ENCODE measurements around the gene LATS2. TPM values are rescaled to one million over a fixed set of nuclear protein-coding genes. Genes with fewer than 3 reads are reported as not detected.
"Not testable (repeated sequence)": the region's sequence is repeated elsewhere in the genome, so short reads cannot be mapped to it uniquely, and the experiment has no call there.

Gene LATS2
- total RNA-seq, 1 donor from 2014 or later: 29.8 TPM

- Mint-ChIP-seq H3K4me3 (ENCODE audit: unreplicated experiment) (no peak overlapping the region), H3K27ac (ENCODE audit: unreplicated experiment) (no peak overlapping the region), H3K4me1 (ENCODE audit: unreplicated experiment) (peaks cover 3% of the 10 kb centered on the region), H3K36me3 (ENCODE audit: low read depth, unreplicated experiment) (no peaks in the 10 kb centered on the region), H3K9me3 (ENCODE audit: unreplicated experiment) (no peaks in the 10 kb centered on the region), H3K27me3 (ENCODE audit: unreplicated experiment) (peaks cover 3% of the 10 kb centered on the region)
- DNase-seq (ENCODE audit: low spot score): no peak
- TF ChIP-seq, protein P1, sequence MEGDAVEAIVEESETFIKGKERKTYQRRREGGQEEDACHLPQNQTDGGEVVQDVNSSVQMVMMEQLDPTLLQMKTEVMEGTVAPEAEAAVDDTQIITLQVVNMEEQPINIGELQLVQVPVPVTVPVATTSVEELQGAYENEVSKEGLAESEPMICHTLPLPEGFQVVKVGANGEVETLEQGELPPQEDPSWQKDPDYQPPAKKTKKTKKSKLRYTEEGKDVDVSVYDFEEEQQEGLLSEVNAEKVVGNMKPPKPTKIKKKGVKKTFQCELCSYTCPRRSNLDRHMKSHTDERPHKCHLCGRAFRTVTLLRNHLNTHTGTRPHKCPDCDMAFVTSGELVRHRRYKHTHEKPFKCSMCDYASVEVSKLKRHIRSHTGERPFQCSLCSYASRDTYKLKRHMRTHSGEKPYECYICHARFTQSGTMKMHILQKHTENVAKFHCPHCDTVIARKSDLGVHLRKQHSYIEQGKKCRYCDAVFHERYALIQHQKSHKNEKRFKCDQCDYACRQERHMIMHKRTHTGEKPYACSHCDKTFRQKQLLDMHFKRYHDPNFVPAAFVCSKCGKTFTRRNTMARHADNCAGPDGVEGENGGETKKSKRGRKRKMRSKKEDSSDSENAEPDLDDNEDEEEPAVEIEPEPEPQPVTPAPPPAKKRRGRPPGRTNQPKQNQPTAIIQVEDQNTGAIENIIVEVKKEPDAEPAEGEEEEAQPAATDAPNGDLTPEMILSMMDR (IDR thresholded peaks at IDR 0.05; ENCODE audit: unreplicated experiment): no peak
Observed at GRCh38 chr13:20953245-20953931, 108.0 kb downstream of the LATS2 start.

- peaks cover 3% of the 10 kb centered on the region for H3K27me3 Mint-ChIP-seq (ENCODE audit: unreplicated experiment)
- DNase-seq (ENCODE audit: low spot score): no peak
Observed at GRCh38 chr13:20952838-20953237, 108.5 kb downstream of the LATS2 start.

GRCh38 chr13:20948001-20948400 lies 113.4 kb downstream of the LATS2 start:
- H3K36me3 Mint-ChIP-seq (ENCODE audit: low read depth, unreplicated experiment); H3K27me3 Mint-ChIP-seq (ENCODE audit: unreplicated experiment); H3K4me3 Mint-ChIP-seq (ENCODE audit: unreplicated experiment); H3K27ac Mint-ChIP-seq (ENCODE audit: unreplicated experiment); H3K9me3 Mint-ChIP-seq (ENCODE audit: unreplicated experiment); H3K4me1 Mint-ChIP-seq (ENCODE audit: unreplicated experiment); DNase-seq (ENCODE audit: low spot score): not testable (repeated sequence)

More at GRCh38 chr13:20952838-20953237, 108.5 kb downstream of the LATS2 start:
- Mint-ChIP-seq H3K4me3 (ENCODE audit: unreplicated experiment) (no peak overlapping the region), H3K27ac (ENCODE audit: unreplicated experiment) (no peak overlapping the region), H3K9me3 (ENCODE audit: unreplicated experiment) (no peaks in the 10 kb centered on the region), H3K4me1 (ENCODE audit: unreplicated experiment) (peaks cover 3% of the 10 kb centered on the region), H3K36me3 (ENCODE audit: low read depth, unreplicated experiment) (no peaks in the 10 kb centered on the region)
- TF ChIP-seq, protein P1 (IDR thresholded peaks at IDR 0.05; ENCODE audit: unreplicated experiment): no peak

GRCh38 chr13:20945952-20946383 lies 115.4 kb downstream of the LATS2 start:
- Mint-ChIP-seq H3K4me3 (ENCODE audit: unreplicated experiment) (no peak overlapping the region), H3K4me1 (ENCODE audit: unreplicated experiment) (no peaks in the 10 kb centered on the region), H3K36me3 (ENCODE audit: low read depth, unreplicated experiment) (no peaks in the 10 kb centered on the region), H3K27me3 (ENCODE audit: unreplicated experiment) (peaks cover 5% of the 10 kb centered on the region), H3K27ac (ENCODE audit: unreplicated experiment) (no peak overlapping the region), H3K9me3 (ENCODE audit: unreplicated experiment) (no peaks in the 10 kb centered on the region)
- DNase-seq (ENCODE audit: low spot score): peak; percentile 29
- TF ChIP-seq, protein P1 (IDR thresholded peaks at IDR 0.05; ENCODE audit: unreplicated experiment): no peak

- no peak overlapping the region for H3K4me3 Mint-ChIP-seq (ENCODE audit: unreplicated experiment)
- H3K27me3 Mint-ChIP-seq (ENCODE audit: unreplicated experiment): peaks cover 5% of the 10 kb centered on the region
- H3K4me1 Mint-ChIP-seq (ENCODE audit: unreplicated experiment): no peaks in the 10 kb centered on the region
- H3K9me3 Mint-ChIP-seq (ENCODE audit: unreplicated experiment): no peaks in the 10 kb centered on the region
- H3K27ac Mint-ChIP-seq (ENCODE audit: unreplicated experiment): no peak overlapping the region
- H3K36me3 Mint-ChIP-seq (ENCODE audit: low read depth, unreplicated experiment): no peaks in the 10 kb centered on the region
- DNase-seq (ENCODE audit: low spot score): no peak
- TF ChIP-seq, protein P1 (IDR thresholded peaks at IDR 0.05; ENCODE audit: unreplicated experiment): no peak
Observed at GRCh38 chr13:20942938-20943559, 118.3 kb downstream of the LATS2 start.

GRCh38 chr13:20940511-20940910 lies 120.9 kb downstream of the LATS2 start:
- not testable (repeated sequence) for DNase-seq (ENCODE audit: low spot score); H3K36me3 Mint-ChIP-seq (ENCODE audit: low read depth, unreplicated experiment); H3K27ac Mint-ChIP-seq (ENCODE audit: unreplicated experiment); H3K27me3 Mint-ChIP-seq (ENCODE audit: unreplicated experiment); H3K4me1 Mint-ChIP-seq (ENCODE audit: unreplicated experiment); H3K4me3 Mint-ChIP-seq (ENCODE audit: unreplicated experiment); H3K9me3 Mint-ChIP-seq (ENCODE audit: unreplicated experiment)
